ENCODE measurements around the gene BLCAP.

Gene BLCAP

GRCh38 chr20:37574199-37574890 lies 46.7 kb upstream of the BLCAP start:
- Histone ChIP-seq H3K9me3 (ENCODE audit: insufficient read depth, low read depth, low read length) (peaks cover 7% of the 10 kb centered on the region), H4K91ac (ENCODE audit: low read depth, low read length) (no peak overlapping the region), H3K23ac (ENCODE audit: low read length) (no peak overlapping the region), H3K4me3 (ENCODE audit: low read depth, low read length) (peak overlapping the region; percentile 40), H3K9ac (ENCODE audit: low read length) (no peak overlapping the region), H2AFZ (ENCODE audit: insufficient read depth, low read length, poor library complexity) (no peak overlapping the region), H2BK120ac (ENCODE audit: insufficient read depth, low read length, poor library complexity) (no peak overlapping the region), H4K12ac (ENCODE audit: low read depth, low read length) (no peak overlapping the region), H3K4me1 (ENCODE audit: control insufficient read depth in 1 of 2, insufficient read depth in 2 of 2, low read length in 2 of 2) (no peaks in the 10 kb centered on the region), H3K79me2 (ENCODE audit: control insufficient read depth, insufficient read depth, low read length, poor library complexity) (no peaks in the 10 kb centered on the region), H2AK5ac (ENCODE audit: low read length) (no peak overlapping the region), H3K79me1 (ENCODE audit: low read length) (no peaks in the 10 kb centered on the region), H3K27me3 (ENCODE audit: insufficient read depth, low read length) (no peaks in the 10 kb centered on the region), H4K8ac (ENCODE audit: low read depth, low read length) (no peak overlapping the region), H2BK5ac (ENCODE audit: low read depth, low read length, poor library complexity) (no peak overlapping the region), H3K27ac (ENCODE audit: low read depth, low read length) (no peak overlapping the region), H3K36me3 (ENCODE audit: control insufficient read depth in 1 of 2, insufficient read depth in 2 of 2, low read length in 2 of 2) (no peaks in the 10 kb centered on the region), H3K18ac (ENCODE audit: low read length) (no peak overlapping the region), H3K4ac (ENCODE audit: low read depth, low read length) (no peak overlapping the region), H2BK12ac (ENCODE audit: low read length) (no peak overlapping the region), H3K14ac (ENCODE audit: low read length) (no peak overlapping the region), H3K4me2 (ENCODE audit: low read length) (no peak overlapping the region)
- WGBS (ENCODE audit: extremely low coverage, insufficient coverage, insufficient read length), result no CpG with 5 or more reads among the region's 5 CpGs
- no peak for DNase-seq

- H4K12ac ChIP-seq (ENCODE audit: low read depth, low read length), result no peak overlapping the region
Measured at GRCh38 chr20:37573626-37574198, 46.0 kb upstream of the BLCAP start.

GRCh38 chr20:37571033-37571432 lies 43.4 kb upstream of the BLCAP start:
- H2AFZ ChIP-seq (ENCODE audit: insufficient read depth, low read length, poor library complexity), result no peak overlapping the region
- H3K9me3 ChIP-seq (ENCODE audit: insufficient read depth, low read depth, low read length), result peaks cover 5% of the 10 kb centered on the region
- no peak overlapping the region for H2AK5ac ChIP-seq (ENCODE audit: low read length)
- DNase-seq, result no peak
- no peak overlapping the region for H2BK5ac ChIP-seq (ENCODE audit: low read depth, low read length, poor library complexity)
- H2BK120ac ChIP-seq (ENCODE audit: insufficient read depth, low read length, poor library complexity), result no peak overlapping the region
- no peak overlapping the region for H3K27ac ChIP-seq (ENCODE audit: low read depth, low read length)
- WGBS (ENCODE audit: extremely low coverage, insufficient coverage, insufficient read length), result no CpG with 5 or more reads among the region's 6 CpGs
- no peak overlapping the region for H3K18ac ChIP-seq (ENCODE audit: low read length)
- no peaks in the 10 kb centered on the region for H3K27me3 ChIP-seq (ENCODE audit: insufficient read depth, low read length)
- peaks cover 2% of the 10 kb centered on the region for H3K79me2 ChIP-seq (ENCODE audit: control insufficient read depth, insufficient read depth, low read length, poor library complexity)
- H4K8ac ChIP-seq (ENCODE audit: low read depth, low read length), result no peak overlapping the region
- no peak overlapping the region for H4K91ac ChIP-seq (ENCODE audit: low read depth, low read length)
- H3K4me1 ChIP-seq (ENCODE audit: control insufficient read depth in 1 of 2, insufficient read depth in 2 of 2, low read length in 2 of 2), result peaks cover 7 to 13% of the 10 kb centered on the region in 2 experiments
- no peak overlapping the region for H3K9ac ChIP-seq (ENCODE audit: low read length)
- H4K12ac ChIP-seq (ENCODE audit: low read depth, low read length), result no peak overlapping the region
- peaks cover 4% of the 10 kb centered on the region for H3K79me1 ChIP-seq (ENCODE audit: low read length)
- H3K14ac ChIP-seq (ENCODE audit: low read length), result no peak overlapping the region
- no peaks in the 10 kb centered on the region for H3K36me3 ChIP-seq (ENCODE audit: control insufficient read depth in 1 of 2, insufficient read depth in 2 of 2, low read length in 2 of 2)
- H3K4ac ChIP-seq (ENCODE audit: low read depth, low read length), result no peak overlapping the region
- H3K4me2 ChIP-seq (ENCODE audit: low read length), result no peak overlapping the region
- H3K23ac ChIP-seq (ENCODE audit: low read length), result no peak overlapping the region
- no peak overlapping the region for H2BK12ac ChIP-seq (ENCODE audit: low read length)
- H3K4me3 ChIP-seq (ENCODE audit: low read depth, low read length), result no peak overlapping the region

More at GRCh38 chr20:37573626-37574198, 46.0 kb upstream of the BLCAP start:
- H2AK5ac ChIP-seq (ENCODE audit: low read length), result no peak overlapping the region
- H2BK5ac ChIP-seq (ENCODE audit: low read depth, low read length, poor library complexity), result no peak overlapping the region
- H2BK12ac ChIP-seq (ENCODE audit: low read length), result no peak overlapping the region
- H3K9ac ChIP-seq (ENCODE audit: low read length), result no peak overlapping the region
- H3K79me2 ChIP-seq (ENCODE audit: control insufficient read depth, insufficient read depth, low read length, poor library complexity), result no peaks in the 10 kb centered on the region
- no peak overlapping the region for H2BK120ac ChIP-seq (ENCODE audit: insufficient read depth, low read length, poor library complexity)
- no peaks in the 10 kb centered on the region for H3K79me1 ChIP-seq (ENCODE audit: low read length)
- peak overlapping the region; percentile 40 for H3K4me3 ChIP-seq (ENCODE audit: low read depth, low read length)
- H3K14ac ChIP-seq (ENCODE audit: low read length), result no peak overlapping the region
- DNase-seq, result no peak
- H4K8ac ChIP-seq (ENCODE audit: low read depth, low read length), result no peak overlapping the region
- H3K4me2 ChIP-seq (ENCODE audit: low read length), result no peak overlapping the region
- H2AFZ ChIP-seq (ENCODE audit: insufficient read depth, low read length, poor library complexity), result no peak overlapping the region
- H3K36me3 ChIP-seq (ENCODE audit: control insufficient read depth in 1 of 2, insufficient read depth in 2 of 2, low read length in 2 of 2), result no peaks in the 10 kb centered on the region
- no peak overlapping the region for H4K91ac ChIP-seq (ENCODE audit: low read depth, low read length)
- peaks cover 7% of the 10 kb centered on the region for H3K9me3 ChIP-seq (ENCODE audit: insufficient read depth, low read depth, low read length)
- no peak overlapping the region for H3K18ac ChIP-seq (ENCODE audit: low read length)
- no peak overlapping the region for H3K4ac ChIP-seq (ENCODE audit: low read depth, low read length)
- no peaks in the 10 kb centered on the region for H3K27me3 ChIP-seq (ENCODE audit: insufficient read depth, low read length)
- WGBS (ENCODE audit: extremely low coverage, insufficient coverage, insufficient read length), result no CpG with 5 or more reads among the region's 9 CpGs
- no peaks in the 10 kb centered on the region for H3K4me1 ChIP-seq (ENCODE audit: control insufficient read depth in 1 of 2, insufficient read depth in 2 of 2, low read length in 2 of 2)
- no peak overlapping the region for H3K23ac ChIP-seq (ENCODE audit: low read length)
- no peak overlapping the region for H3K27ac ChIP-seq (ENCODE audit: low read depth, low read length)

GRCh38 chr20:37570419-37570818 lies 42.7 kb upstream of the BLCAP start:
- no peak overlapping the region for H4K8ac ChIP-seq (ENCODE audit: low read depth, low read length)
- WGBS (ENCODE audit: extremely low coverage, insufficient coverage, insufficient read length), result no CpG with 5 or more reads among the region's 1 CpG
- H2AK5ac ChIP-seq (ENCODE audit: low read length), result no peak overlapping the region
- H3K79me1 ChIP-seq (ENCODE audit: low read length), result peaks cover 6% of the 10 kb centered on the region
- no peak overlapping the region for H3K18ac ChIP-seq (ENCODE audit: low read length)
- H3K27me3 ChIP-seq (ENCODE audit: insufficient read depth, low read length), result no peaks in the 10 kb centered on the region
- H3K4me1 ChIP-seq (ENCODE audit: control insufficient read depth in 1 of 2, insufficient read depth in 2 of 2, low read length in 2 of 2), result peaks cover 9 to 15% of the 10 kb centered on the region in 2 experiments
- no peak for DNase-seq
- no peak overlapping the region for H2AFZ ChIP-seq (ENCODE audit: insufficient read depth, low read length, poor library complexity)
- no peaks in the 10 kb centered on the region for H3K36me3 ChIP-seq (ENCODE audit: control insufficient read depth in 1 of 2, insufficient read depth in 2 of 2, low read length in 2 of 2)
- no peak overlapping the region for H3K23ac ChIP-seq (ENCODE audit: low read length)
- no peak overlapping the region for H2BK120ac ChIP-seq (ENCODE audit: insufficient read depth, low read length, poor library complexity)
- no peak overlapping the region for H3K27ac ChIP-seq (ENCODE audit: low read depth, low read length)
- H3K79me2 ChIP-seq (ENCODE audit: control insufficient read depth, insufficient read depth, low read length, poor library complexity), result peaks cover 2% of the 10 kb centered on the region
- H4K91ac ChIP-seq (ENCODE audit: low read depth, low read length), result no peak overlapping the region
- no peak overlapping the region for H3K9ac ChIP-seq (ENCODE audit: low read length)
- no peak overlapping the region for H4K12ac ChIP-seq (ENCODE audit: low read depth, low read length)
- no peak overlapping the region for H3K4me3 ChIP-seq (ENCODE audit: low read depth, low read length)
- peaks cover 5% of the 10 kb centered on the region for H3K9me3 ChIP-seq (ENCODE audit: insufficient read depth, low read depth, low read length)
- no peak overlapping the region for H3K14ac ChIP-seq (ENCODE audit: low read length)
- no peak overlapping the region for H2BK5ac ChIP-seq (ENCODE audit: low read depth, low read length, poor library complexity)
- H3K4ac ChIP-seq (ENCODE audit: low read depth, low read length), result no peak overlapping the region
- H2BK12ac ChIP-seq (ENCODE audit: low read length), result no peak overlapping the region
- no peak overlapping the region for H3K4me2 ChIP-seq (ENCODE audit: low read length)
